ENCODE results near the gene ARHGAP15. TPM values are rescaled to one million over a fixed set of nuclear protein-coding genes. Genes with fewer than 3 reads are reported as not detected.
A peak's percentile ranks its signal among the peaks of the same experiment; 100 is the strongest.

ARHGAP15 gene
- total and polyA plus RNA-seq, 2 experiments from 2014 or later: 0.26 TPM; not detected in 1

- ATAC-seq (peak; percentile 64), DNase-seq (ENCODE audit: low spot score) (peak; percentile 21)
- Mint-ChIP-seq H3K4me3 (no peak overlapping the region), H3K4me1 (peaks cover 27% of the 10 kb centered on the region), H3K27ac (no peak overlapping the region), H3K36me3 (ENCODE audit: low read depth) (no peaks in the 10 kb centered on the region), H3K9me3 (no peaks in the 10 kb centered on the region), H3K27me3 (ENCODE audit: insufficient read depth, low read depth, poor library complexity) (no peaks in the 10 kb centered on the region)
- 0 out of 2 replicates have a peak overlapping the region, but pooled peaks have one; percentile 10 for H3K4me2 ChIP-seq
- H3K4me3 ChIP-seq: no peak overlapping the region
- H3K27ac ChIP-seq (ENCODE audit: low read depth): no peak overlapping the region
- H3K4me1 ChIP-seq (ENCODE audit: insufficient read depth): peaks cover 7% of the 10 kb centered on the region
- TF ChIP-seq CREB1 (CRISPR knock-in tag; IDR thresholded peaks at IDR 0.05; ENCODE audit: low read depth): no peak
- peak; percentile 77 for TF ChIP-seq ZNF462 (CRISPR knock-in tag; IDR thresholded peaks at IDR 0.05)
- no peak for TF ChIP-seq EZH2 (IDR thresholded peaks at IDR 0.05; ENCODE audit: low read depth, unreplicated experiment)
- no peak for TF ChIP-seq STAT1 (IDR thresholded peaks at IDR 0.05; ENCODE audit: unreplicated experiment)
- no peaks in the 10 kb centered on the region for H3F3A ChIP-seq (replicated peaks; ENCODE audit: low read depth)
- H3K36me3 ChIP-seq (ENCODE audit: insufficient read depth): no peaks in the 10 kb centered on the region
- no peaks in the 10 kb centered on the region for H3K27me3 ChIP-seq (ENCODE audit: insufficient read depth)
- H2AFZ ChIP-seq: no peak overlapping the region
- H3K79me2 ChIP-seq (replicated peaks; ENCODE audit: insufficient read depth): no peaks in the 10 kb centered on the region
- H4K20me1 ChIP-seq (replicated peaks; ENCODE audit: insufficient read depth): no peaks in the 10 kb centered on the region
- H3K9me2 ChIP-seq (ENCODE audit: insufficient read depth): no peaks in the 10 kb centered on the region
Measured at GRCh38 chr2:143577489-143577888, 448.3 kb downstream of the ARHGAP15 start.

GRCh38 chr2:143579456-143579855, 450.2 kb downstream of the ARHGAP15 start:
- H3K4me3 ChIP-seq: no peak overlapping the region

More at GRCh38 chr2:143579456-143579855, 450.2 kb downstream of the ARHGAP15 start:
- Mint-ChIP-seq H3K4me1 (peaks cover 27% of the 10 kb centered on the region), H3K36me3 (ENCODE audit: low read depth) (no peaks in the 10 kb centered on the region), H3K4me3 (no peak overlapping the region), H3K9me3 (no peaks in the 10 kb centered on the region), H3K27me3 (ENCODE audit: insufficient read depth, low read depth, poor library complexity) (no peaks in the 10 kb centered on the region), H3K27ac (no peak overlapping the region)
- Histone ChIP-seq H3F3A (replicated peaks; ENCODE audit: low read depth) (no peaks in the 10 kb centered on the region), H3K79me2 (replicated peaks; ENCODE audit: insufficient read depth) (no peaks in the 10 kb centered on the region), H3K36me3 (ENCODE audit: insufficient read depth) (no peaks in the 10 kb centered on the region), H3K27me3 (ENCODE audit: insufficient read depth) (no peaks in the 10 kb centered on the region), H2AFZ (no peak overlapping the region), H3K27ac (ENCODE audit: low read depth) (no peak overlapping the region), H3K4me1 (ENCODE audit: insufficient read depth) (peaks cover 7% of the 10 kb centered on the region), H4K20me1 (replicated peaks; ENCODE audit: insufficient read depth) (no peaks in the 10 kb centered on the region), H3K4me2 (no peak overlapping the region), H3K9me2 (ENCODE audit: insufficient read depth) (no peaks in the 10 kb centered on the region)
- ATAC-seq (no peak), DNase-seq (ENCODE audit: low spot score) (no peak)
- TF ChIP-seq REST (IDR thresholded peaks at IDR 0.05; ENCODE audit: unreplicated experiment) (no peak), ZNF114 (CRISPR knock-in tag; IDR thresholded peaks at IDR 0.05) (no peak), CREB1 (CRISPR knock-in tag; IDR thresholded peaks at IDR 0.05; ENCODE audit: low read depth) (no peak)

Data from GM23338 (cell line).